Large intestine (tissue), 12 donors: ENCODE data around the gene POLE. TPM values are rescaled to one million over a fixed set of nuclear protein-coding genes. Genes with fewer than 3 reads are reported as not detected.
A peak's percentile ranks its signal among the peaks of the same experiment; 100 is the strongest.

Experiments
- DNase-seq, 2 donors: peaks; one replicate each; pipeline versions ENCODE4 v3.0.0 to v3.0.0-alpha.2; 2013
- H3K27ac ChIP-seq: one replicate; pipeline ENCODE4 v1.5.1; 2013; ENCODE audit warnings: low read length
- H3K27me3 ChIP-seq: 2 replicates; pipeline ENCODE4 v1.6.1; 2013; ENCODE audit warnings: low read length; ENCODE audit not compliant: control insufficient read depth, insufficient read depth
- H3K36me3 ChIP-seq: 2 replicates; pipeline ENCODE4 v1.6.1; 2013; ENCODE audit warnings: low read length; ENCODE audit not compliant: control insufficient read depth, insufficient read depth
- H3K4me1 ChIP-seq: one replicate; pipeline ENCODE4 v1.6.1; 2013; ENCODE audit warnings: low read length; ENCODE audit not compliant: control insufficient read depth, insufficient read depth
- H3K4me3 ChIP-seq: one replicate; pipeline ENCODE4 v1.5.1; 2013; ENCODE audit warnings: low read length
- H3K9me3 ChIP-seq: one replicate; pipeline ENCODE4 v1.6.1; 2013; ENCODE audit warnings: mild to moderate bottlenecking, low read depth, low read length, moderate library complexity; ENCODE audit not compliant: control insufficient read depth
- WGBS: methylation state at CpG from one replicate; pipeline ENCODE4 v1.1.5; 2013; ENCODE audit warnings: low lambda C conversion rate; ENCODE audit not compliant: insufficient coverage; 5-methylcytosine and 5-hydroxymethylcytosine counted together
- long read RNA-seq, 11 donors: transcript quantifications; one replicate each; lab custom pipeline, GENCODE V29; 2026
- polyA plus RNA-seq: library from polyadenylated mRNA; unstranded; fragments of 120-200 nt; gene quantifications from one replicate; pipeline ENCODE4 v1.2.1, GENCODE V29; 2013

The POLE gene, protein sequence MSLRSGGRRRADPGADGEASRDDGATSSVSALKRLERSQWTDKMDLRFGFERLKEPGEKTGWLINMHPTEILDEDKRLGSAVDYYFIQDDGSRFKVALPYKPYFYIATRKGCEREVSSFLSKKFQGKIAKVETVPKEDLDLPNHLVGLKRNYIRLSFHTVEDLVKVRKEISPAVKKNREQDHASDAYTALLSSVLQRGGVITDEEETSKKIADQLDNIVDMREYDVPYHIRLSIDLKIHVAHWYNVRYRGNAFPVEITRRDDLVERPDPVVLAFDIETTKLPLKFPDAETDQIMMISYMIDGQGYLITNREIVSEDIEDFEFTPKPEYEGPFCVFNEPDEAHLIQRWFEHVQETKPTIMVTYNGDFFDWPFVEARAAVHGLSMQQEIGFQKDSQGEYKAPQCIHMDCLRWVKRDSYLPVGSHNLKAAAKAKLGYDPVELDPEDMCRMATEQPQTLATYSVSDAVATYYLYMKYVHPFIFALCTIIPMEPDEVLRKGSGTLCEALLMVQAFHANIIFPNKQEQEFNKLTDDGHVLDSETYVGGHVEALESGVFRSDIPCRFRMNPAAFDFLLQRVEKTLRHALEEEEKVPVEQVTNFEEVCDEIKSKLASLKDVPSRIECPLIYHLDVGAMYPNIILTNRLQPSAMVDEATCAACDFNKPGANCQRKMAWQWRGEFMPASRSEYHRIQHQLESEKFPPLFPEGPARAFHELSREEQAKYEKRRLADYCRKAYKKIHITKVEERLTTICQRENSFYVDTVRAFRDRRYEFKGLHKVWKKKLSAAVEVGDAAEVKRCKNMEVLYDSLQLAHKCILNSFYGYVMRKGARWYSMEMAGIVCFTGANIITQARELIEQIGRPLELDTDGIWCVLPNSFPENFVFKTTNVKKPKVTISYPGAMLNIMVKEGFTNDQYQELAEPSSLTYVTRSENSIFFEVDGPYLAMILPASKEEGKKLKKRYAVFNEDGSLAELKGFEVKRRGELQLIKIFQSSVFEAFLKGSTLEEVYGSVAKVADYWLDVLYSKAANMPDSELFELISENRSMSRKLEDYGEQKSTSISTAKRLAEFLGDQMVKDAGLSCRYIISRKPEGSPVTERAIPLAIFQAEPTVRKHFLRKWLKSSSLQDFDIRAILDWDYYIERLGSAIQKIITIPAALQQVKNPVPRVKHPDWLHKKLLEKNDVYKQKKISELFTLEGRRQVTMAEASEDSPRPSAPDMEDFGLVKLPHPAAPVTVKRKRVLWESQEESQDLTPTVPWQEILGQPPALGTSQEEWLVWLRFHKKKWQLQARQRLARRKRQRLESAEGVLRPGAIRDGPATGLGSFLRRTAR (N-terminal part only)
- polyA plus RNA-seq: 48.1 TPM
- long read RNA-seq, donor 1, partial matches to known transcripts: 88 of 89 reads
- long read RNA-seq, donor 1, other reads (novel, unspliced or antisense): 0 of 89 reads
- long read RNA-seq, donor 2, full-length matches to known transcripts: 3 of 19 reads
- long read RNA-seq, donor 2, partial matches to known transcripts: 0 of 19 reads
- long read RNA-seq, donor 2, other reads (novel, unspliced or antisense): 16 of 19 reads
- long read RNA-seq, donor 3: 0 reads
- long read RNA-seq, donor 4: 0 reads
- long read RNA-seq, donor 5, partial matches to known transcripts: 0 of 1 reads
- long read RNA-seq, donor 5, other reads (novel, unspliced or antisense): 0 of 1 reads
- long read RNA-seq, donor 6, partial matches to known transcripts: 0 of 1 reads
- long read RNA-seq, donor 6, other reads (novel, unspliced or antisense): 0 of 1 reads
- long read RNA-seq, donor 7, partial matches to known transcripts: 0 of 1 reads
- long read RNA-seq, donor 7, other reads (novel, unspliced or antisense): 0 of 1 reads
- long read RNA-seq, donor 8, partial matches to known transcripts: 208 of 209 reads
- long read RNA-seq, donor 8, other reads (novel, unspliced or antisense): 0 of 209 reads
- long read RNA-seq, donor 9, partial matches to known transcripts: 0 of 3 reads
- long read RNA-seq, donor 9, other reads (novel, unspliced or antisense): 0 of 3 reads
- long read RNA-seq, donor 10, partial matches to known transcripts: 111 of 180 reads
- long read RNA-seq, donor 10, other reads (novel, unspliced or antisense): 67 of 180 reads
- long read RNA-seq, donor 11, partial matches to known transcripts: 0 of 2 reads
- long read RNA-seq, donor 11, other reads (novel, unspliced or antisense): 0 of 2 reads

DNA sequence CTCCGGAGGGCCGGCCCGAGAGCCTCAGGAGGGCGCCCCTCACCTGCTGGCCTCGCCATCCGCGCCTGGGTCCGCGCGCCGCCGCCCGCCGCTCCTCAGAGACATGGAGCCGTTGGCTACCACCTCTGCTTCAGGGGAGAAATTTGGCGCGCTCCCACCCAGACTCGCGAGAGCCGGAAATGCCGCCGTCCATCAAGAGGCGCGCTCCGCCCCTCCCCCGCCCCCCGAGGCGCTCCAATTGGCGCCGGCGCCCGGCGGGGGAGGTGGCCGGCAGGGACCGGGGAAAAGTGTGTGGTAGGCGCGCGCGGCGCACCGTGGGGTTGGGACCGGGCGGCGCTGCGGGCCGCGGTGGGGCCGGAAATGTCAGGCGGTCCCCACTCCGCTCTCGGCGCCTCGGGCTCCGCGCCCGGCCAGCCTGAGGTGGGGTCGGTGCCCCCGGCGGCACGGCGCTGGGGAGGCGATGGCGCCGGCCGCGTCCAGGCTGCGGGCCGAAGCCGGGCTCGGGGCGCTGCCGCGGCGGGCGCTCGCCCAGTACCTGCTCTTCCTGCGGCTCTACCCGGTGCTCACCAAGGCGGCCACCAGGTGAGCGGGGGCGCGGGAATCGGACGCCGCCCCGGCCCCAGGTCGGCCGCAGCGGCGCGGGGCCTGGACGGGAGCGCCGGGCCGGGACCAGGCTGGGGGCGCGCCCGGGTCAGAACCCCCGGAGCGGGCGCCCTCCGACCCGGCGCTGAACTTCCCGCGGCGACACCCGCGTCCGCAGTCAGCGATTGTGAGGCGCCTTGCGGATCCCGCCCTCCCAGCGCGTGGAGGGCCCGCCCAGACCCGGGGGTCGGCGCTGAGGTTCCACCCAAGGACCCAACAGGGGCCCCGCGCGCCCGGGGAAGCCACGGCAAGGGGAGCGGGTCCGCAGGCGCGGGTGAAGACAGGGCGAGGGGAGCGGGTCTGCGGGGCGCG, at the start of gene POLE, which contains the start of gene PXMP2:
POLE (minus strand) TSS at position 132 of the 954 bp plus-strand sequence; CDS start at position 105, 27 bp downstream.
PXMP2 (plus strand) TSS at position 377 of the 954 bp plus-strand sequence; CDS start at position 461, 84 bp downstream.
- peaks cover 4% of the 10 kb centered on the region for H3K4me1 ChIP-seq
- peaks cover 9% of the 10 kb centered on the region for H3K36me3 ChIP-seq
- peak within 1 kb of the TSS; percentile 40 for H3K4me3 ChIP-seq
- H3K9me3 ChIP-seq: no peaks in the 10 kb centered on the region
- peak; percentile 96 to 98 for DNase-seq
- no peaks in the 10 kb centered on the region for H3K27me3 ChIP-seq
- WGBS: no CpG with 5 or more reads among the region's 134 CpGs
- H3K27ac ChIP-seq: no peak within 1 kb of the TSS

DNA sequence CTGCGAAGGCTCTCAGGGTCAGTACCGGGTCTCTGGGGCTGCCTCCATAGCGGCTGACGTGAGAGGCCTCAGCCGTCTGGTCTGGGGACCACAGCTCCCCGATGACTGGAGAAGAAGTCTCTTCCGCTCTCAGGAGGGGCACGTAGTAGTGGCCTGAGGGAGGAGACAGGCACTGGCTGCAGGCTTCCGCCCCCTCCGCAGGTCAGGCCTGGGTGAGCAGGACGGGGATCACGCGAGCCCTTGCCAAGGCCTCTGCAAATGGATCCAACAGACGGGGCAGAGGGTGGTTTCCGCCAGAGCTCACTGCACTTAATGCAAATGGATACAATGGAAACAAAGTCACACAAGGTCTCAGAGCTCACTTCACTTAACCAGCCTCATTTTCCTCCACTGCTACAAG, 49.8 kb upstream of the POLE start:
- Histone ChIP-seq H3K36me3 (peaks cover 86% of the 10 kb centered on the region), H3K27me3 (no peaks in the 10 kb centered on the region), H3K4me1 (no peaks in the 10 kb centered on the region), H3K27ac (no peak overlapping the region), H3K9me3 (no peaks in the 10 kb centered on the region), H3K4me3 (no peak overlapping the region)
- DNase-seq: no peak
- no CpG with 5 or more reads among the region's 15 CpGs for WGBS

DNA sequence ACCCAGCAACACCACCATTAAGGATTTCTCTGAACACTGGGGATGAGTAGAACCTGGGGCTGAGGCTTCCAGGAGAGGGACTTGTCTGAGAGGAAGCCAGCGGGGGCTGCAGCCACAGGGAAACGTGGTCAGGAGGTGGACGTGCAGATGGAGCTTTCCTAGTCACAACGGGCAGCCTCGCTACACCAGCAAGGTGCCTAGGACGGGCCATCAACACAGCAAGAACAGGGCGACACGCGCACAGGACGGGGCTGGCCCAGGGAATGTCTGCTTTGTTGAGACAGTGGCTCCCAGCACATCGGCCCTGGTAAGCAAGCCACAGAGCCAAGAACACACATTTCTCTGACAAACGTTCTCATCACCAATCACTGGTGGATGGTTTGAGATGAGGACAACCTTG, 49.2 kb upstream of the POLE start:
- DNase-seq: no peak
- WGBS: no CpG with 5 or more reads among the region's 12 CpGs
- Histone ChIP-seq H3K27ac (no peak overlapping the region), H3K36me3 (peaks cover 89% of the 10 kb centered on the region), H3K4me1 (no peaks in the 10 kb centered on the region), H3K9me3 (no peaks in the 10 kb centered on the region), H3K4me3 (no peak overlapping the region), H3K27me3 (no peaks in the 10 kb centered on the region)

DNA sequence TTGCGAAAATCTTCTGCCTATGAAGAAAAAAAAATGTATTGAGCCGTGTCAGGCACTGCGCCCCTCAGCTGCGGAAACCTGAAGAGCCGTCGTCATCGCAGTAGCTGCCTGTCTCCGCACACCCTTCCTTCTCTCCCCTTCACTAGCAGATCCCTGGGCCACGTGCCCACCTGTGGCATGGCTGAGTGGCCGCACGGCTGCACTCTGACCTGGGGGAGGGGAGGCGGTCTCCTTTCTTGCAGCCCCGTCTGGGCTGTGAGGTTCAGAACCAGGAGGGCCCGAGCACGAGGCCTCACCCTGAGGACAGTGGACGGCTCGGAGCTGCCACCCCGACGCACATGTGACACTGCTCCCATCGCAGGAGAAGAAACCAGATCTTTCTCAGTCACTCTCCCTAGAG, 48.4 kb upstream of the POLE start:
- Histone ChIP-seq H3K9me3 (no peaks in the 10 kb centered on the region), H3K27ac (no peak overlapping the region), H3K36me3 (peaks cover 90% of the 10 kb centered on the region), H3K4me3 (no peak overlapping the region), H3K4me1 (no peaks in the 10 kb centered on the region), H3K27me3 (no peaks in the 10 kb centered on the region)
- DNase-seq: no peak
- no CpG with 5 or more reads among the region's 20 CpGs for WGBS

DNA sequence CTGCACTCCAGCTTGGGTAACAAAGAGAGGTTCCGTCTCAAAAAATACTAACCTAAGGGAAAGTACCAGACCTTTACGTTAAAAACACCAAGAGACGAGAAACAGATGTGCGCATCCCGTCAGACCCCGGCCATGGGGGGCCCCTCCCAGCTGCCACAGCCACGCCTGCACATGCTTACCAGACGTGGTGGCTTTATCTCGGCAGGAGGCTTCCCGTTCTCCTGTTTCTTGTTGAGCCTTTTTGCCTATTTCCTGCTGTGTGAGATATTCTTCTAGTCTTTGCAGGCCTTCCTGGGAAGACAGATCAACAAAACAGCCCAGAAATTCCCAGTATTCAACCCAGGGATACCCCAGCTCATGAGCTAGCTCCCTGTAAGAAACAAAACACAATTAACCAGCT, 47.1 kb upstream of the POLE start:
- Histone ChIP-seq H3K27ac (no peak overlapping the region), H3K27me3 (no peaks in the 10 kb centered on the region), H3K4me3 (no peak overlapping the region), H3K9me3 (no peaks in the 10 kb centered on the region), H3K36me3 (peaks cover 87% of the 10 kb centered on the region), H3K4me1 (no peaks in the 10 kb centered on the region)
- DNase-seq: no peak
- WGBS: no CpG with 5 or more reads among the region's 10 CpGs

DNA sequence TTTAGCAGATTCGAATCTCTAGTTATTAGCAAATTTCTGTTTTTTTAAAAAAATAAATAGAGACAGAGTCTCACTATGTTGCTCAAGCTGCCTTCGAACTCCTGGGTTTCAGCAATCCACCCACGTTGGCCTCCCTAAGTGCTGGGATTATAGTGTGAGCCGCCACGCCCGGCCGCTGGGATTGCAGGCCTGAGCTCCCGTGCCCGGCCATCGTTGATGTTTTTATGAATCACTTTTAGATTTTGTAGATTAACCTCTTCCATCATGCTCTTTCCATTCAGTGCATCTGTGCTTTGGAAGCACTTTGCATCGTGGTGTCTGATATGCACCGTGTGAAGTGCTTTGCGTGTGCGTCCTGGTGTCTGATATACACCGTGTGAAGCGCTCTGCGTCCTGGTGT, 44.4 kb upstream of the POLE start:
- Histone ChIP-seq H3K4me1 (no peaks in the 10 kb centered on the region), H3K27me3 (no peaks in the 10 kb centered on the region), H3K9me3 (peaks cover 5% of the 10 kb centered on the region), H3K36me3 (peaks cover 88% of the 10 kb centered on the region), H3K4me3 (no peak overlapping the region), H3K27ac (no peak overlapping the region)
- 67% methylated on average over 1 of the region's 17 CpGs for WGBS
- no peak for DNase-seq

DNA sequence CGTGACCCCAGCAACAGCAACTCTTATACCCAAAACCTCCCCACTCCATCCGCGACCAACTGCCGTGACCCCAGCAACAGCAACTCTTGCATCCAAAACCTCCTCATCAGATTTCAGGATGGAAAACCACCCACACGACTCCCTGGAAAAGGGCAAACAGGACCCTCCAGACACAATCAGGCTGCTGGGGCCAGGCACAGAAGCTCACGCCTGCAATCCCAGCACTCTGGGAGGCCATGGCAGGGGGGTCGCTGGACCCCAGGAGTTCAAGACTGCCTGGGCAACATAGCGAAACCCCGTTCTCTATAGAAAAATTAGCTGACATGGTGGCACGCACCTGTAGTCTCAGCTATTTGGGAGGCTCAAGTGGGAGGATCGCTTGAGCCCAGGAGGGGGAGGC, 43.2 kb upstream of the POLE start:
- no peak overlapping the region for H3K4me3 ChIP-seq
- peaks cover 5% of the 10 kb centered on the region for H3K9me3 ChIP-seq
- no peaks in the 10 kb centered on the region for H3K27me3 ChIP-seq
- no peak overlapping the region for H3K27ac ChIP-seq
- no peaks in the 10 kb centered on the region for H3K4me1 ChIP-seq
- no CpG with 5 or more reads among the region's 11 CpGs for WGBS
- H3K36me3 ChIP-seq: peaks cover 88% of the 10 kb centered on the region
- DNase-seq: no peak

DNA sequence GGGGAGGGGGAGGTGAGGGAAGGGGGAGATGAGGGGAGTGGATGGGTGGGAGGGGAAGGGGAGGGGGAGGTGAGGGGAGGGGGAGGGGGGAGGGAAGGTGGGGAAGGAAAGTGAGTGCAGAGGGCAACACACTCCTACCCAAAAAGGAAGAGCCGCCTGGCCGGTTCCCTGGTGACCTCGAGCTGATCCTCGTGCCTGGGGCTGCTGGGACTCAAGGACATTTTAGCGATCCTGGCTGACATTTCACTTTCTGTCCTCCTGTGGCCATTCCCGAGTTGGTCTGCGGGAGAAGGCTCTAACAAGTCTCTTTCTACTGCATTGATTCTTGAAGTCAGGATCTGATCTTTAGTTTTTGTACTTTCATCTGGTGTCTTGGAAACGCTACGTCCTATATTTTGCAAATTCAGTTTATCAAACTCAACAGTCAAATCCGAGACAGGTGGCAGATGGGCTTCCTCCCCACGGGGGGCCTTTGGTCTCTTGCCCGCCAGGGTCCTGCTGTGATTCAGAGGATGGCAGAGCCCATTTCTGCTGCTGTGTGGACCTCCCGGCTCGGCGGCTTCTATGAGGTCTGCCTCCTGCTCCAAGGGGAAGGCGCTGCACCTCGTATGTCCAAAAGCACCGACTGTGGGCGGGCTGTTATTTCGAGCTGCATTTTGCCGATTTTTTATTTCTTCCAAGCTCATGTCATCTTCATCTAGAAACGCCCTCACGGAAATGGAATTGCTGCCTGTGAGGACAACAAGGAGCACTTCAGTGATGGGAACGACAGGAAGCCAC, 42.6 kb upstream of the POLE start:
- DNase-seq: no peak
- Histone ChIP-seq H3K4me3 (no peak overlapping the region), H3K27me3 (no peaks in the 10 kb centered on the region), H3K36me3 (peaks cover 88% of the 10 kb centered on the region), H3K9me3 (peaks cover 5% of the 10 kb centered on the region), H3K4me1 (no peaks in the 10 kb centered on the region), H3K27ac (no peak overlapping the region)
- WGBS: no CpG with 5 or more reads among the region's 24 CpGs
